ENCODE results near the gene MIER3.

The MIER3 gene

DNA sequence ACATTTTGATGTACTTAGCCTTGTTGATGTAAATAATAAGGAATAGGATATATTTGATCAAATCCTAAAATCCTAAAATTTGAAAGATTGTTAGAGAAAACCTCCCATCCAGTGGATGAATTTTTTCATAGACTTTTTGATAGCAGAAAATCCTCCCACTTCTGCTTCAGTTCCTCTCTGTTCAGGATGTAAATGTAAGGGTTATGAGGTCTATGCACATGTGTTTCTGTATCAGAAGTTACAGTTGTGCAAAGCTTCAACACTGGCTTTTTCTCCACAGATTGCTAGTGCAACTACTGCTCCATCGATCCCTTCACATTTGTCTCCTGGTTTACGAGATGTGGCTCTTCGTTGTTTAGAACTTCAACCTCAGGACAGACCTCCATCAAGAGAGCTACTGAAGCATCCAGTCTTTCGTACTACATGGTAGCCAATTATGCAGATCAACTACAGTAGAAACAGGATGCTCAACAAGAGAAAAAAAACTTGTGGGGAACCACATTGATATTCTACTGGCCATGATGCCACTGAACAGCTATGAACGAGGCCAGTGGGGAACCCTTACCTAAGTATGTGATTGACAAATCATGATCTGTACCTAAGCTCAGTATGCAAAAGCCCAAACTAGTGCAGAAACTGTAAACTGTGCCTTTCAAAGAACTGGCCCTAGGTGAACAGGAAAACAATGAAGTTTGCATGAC is 58.5 kb downstream of the MIER3 start:
- no peak for DNase-seq

DNA sequence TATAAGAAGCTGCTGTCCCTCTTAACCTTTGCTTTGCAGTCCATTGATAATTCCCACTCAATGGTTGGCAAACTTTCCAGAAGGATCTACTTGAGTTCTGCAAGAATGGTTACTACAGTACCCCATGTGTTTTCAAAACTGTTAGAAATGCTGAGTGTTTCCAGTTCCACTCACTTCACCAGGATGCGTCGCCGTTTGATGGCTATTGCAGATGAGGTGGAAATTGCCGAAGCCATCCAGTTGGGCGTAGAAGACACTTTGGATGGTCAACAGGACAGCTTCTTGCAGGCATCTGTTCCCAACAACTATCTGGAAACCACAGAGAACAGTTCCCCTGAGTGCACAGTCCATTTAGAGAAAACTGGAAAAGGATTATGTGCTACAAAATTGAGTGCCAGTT is 70.4 kb downstream of the MIER3 start:
- no peak for DNase-seq

DNA sequence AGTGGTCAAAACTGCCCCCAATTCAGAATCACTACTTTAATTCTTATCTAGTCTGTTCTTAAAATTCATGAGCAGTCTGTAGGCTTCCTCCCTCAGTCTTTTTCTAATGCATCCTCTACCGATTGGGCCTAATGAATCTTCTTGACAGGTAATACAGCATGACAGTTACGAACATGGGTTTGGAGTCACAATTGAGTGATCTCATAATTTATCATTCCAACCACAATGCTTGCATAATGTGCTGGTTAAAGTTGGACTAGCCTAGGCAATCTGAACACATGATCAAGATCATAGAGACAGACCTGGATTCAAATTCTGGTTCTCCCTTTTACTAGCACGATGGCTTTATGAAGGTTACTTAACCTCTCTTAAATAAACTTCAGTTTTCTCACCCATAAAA is 75.6 kb downstream of the MIER3 start:
- no peak for DNase-seq

DNA sequence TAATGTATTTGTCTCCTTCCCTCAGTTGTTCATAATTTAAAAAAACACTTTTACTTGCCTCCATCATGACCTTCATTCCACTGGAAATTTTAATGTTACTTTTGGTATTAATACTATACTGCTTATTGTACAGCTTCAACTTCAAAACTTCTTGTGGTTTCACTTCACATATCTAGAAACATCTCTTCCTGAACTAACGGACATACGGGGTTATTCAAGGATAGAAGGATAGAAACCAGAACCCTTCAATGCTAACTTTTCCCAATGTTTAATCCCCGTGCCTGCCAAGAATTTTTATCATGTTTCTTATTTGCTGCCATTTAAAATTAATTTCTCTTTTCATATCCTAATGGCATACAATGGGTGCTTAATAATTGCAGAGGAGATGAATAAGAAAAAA is 78.9 kb downstream of the MIER3 start:
- DNase-seq, result no peak

DNA sequence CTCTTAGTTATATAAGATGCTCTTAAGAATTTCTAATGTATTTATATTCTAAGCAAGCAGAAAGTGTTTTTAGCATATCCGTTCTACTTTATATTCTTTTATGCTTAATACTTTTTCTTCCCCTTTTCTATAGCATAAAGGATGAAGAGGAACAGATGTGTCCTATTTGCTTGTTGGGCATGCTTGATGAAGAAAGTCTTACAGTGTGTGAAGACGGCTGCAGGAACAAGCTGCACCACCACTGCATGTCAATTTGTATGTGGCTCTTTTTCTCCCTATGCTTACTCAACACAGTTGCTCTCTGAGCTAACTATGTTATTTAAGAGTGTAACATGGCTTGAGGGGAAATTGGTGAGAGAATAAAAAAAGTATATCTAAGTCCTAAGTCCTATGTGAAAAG is 80.1 kb downstream of the MIER3 start:
- no peak for DNase-seq
